ENCODE data around the gene SARNP. TPM values are rescaled to one million over a fixed set of nuclear protein-coding genes. Genes with fewer than 3 reads are reported as not detected.

Gene SARNP
- total and polyA plus RNA-seq, 9 of the 15 experiments (the other 6 are each of a cell fraction or from before 2014, with no cell fraction given) = 70.1 to 400 (median 198) TPM

- FAIRE-seq (peak; percentile 70), DNase-seq (ENCODE audit: extremely low read depth in 1 of 4, low spot score in 3 of 4) (no peak), ATAC-seq (no peak)
- H3K9me1 ChIP-seq (ENCODE audit: control insufficient read depth, insufficient read depth, low read length) = no peaks in the 10 kb centered on the region
- WGBS (ENCODE audit: insufficient coverage, low coverage, missing lambda C conversion rate) = 55% methylated on average over 1 of the region's 3 CpGs
- in situ Hi-C loops (cut with MboI) (no loop called here), intact Hi-C loops (cut with micrococcal nuclease) (no loop called here)
- peak overlapping the region; percentile 49; the same call in 2 of the 3 replicates for H3K27ac ChIP-seq (ENCODE audit: extremely low read depth, low read depth, low read length)
- H3K4me3 ChIP-seq = no peak overlapping the region
- H3K4me2 ChIP-seq (ENCODE audit: insufficient read depth, low read length) = peak overlapping the region; percentile 69
- H3K4me1 ChIP-seq (replicated peaks in 1 of 2; ENCODE audit: control insufficient read depth in 2 of 2, insufficient read depth in 2 of 2, low read length in 2 of 2) = peaks cover 33 to 42% of the 10 kb centered on the region in 2 experiments
- no peaks in the 10 kb centered on the region for H3K27me3 ChIP-seq (ENCODE audit: control insufficient read depth in 2 of 2, insufficient read depth in 2 of 2, low read length in 2 of 2)
- no peaks in the 10 kb centered on the region for H4K20me1 ChIP-seq (replicated peaks; ENCODE audit: control insufficient read depth, insufficient read depth, low read length)
- POLR2A ChIA-PET = interaction anchor here (0.6 to 2.8 kb wide), 7 partner anchors 11 to 274 kb away, joined by 3 to 15 read pairs (median 5); partner anchors contain the start of gene CD63
- CTCF ChIA-PET (ENCODE audit: low intra/inter-chr PET ratio) = no interaction called here
- peaks cover 51% of the 10 kb centered on the region for H3K36me3 ChIP-seq (ENCODE audit: control insufficient read depth, insufficient read depth, low read length)
- H3K9ac ChIP-seq (ENCODE audit: insufficient read depth in 1 of 2, low read depth in 2 of 2, low read length in 2 of 2) = peak overlapping the region; percentile 26 to 78; a peak in 2 of 4 replicates
- BruUV-seq (replicated peaks) = no TSS peak
- H3K9me3 ChIP-seq (replicated peaks; ENCODE audit: control insufficient read depth, insufficient read depth, low read depth, low read length) = no peaks in the 10 kb centered on the region; the same call in 1 of the 2 replicates
- H3K79me2 ChIP-seq (ENCODE audit: control insufficient read depth, insufficient read depth, low read length) = peaks cover 38% of the 10 kb centered on the region
- no peak overlapping the region for H2AFZ ChIP-seq (ENCODE audit: low read depth, low read length)
- TF ChIP-seq RAD21 (CRISPR knock-in tag; conservative IDR thresholded peaks at IDR 0.05 in 1 of 2, IDR thresholded peaks at IDR 0.05 in 1 of 2) (no peak), SMARCE1 (IDR thresholded peaks at IDR 0.05) (0 out of 2 replicates have a peak, but pooled peaks have one; percentile 30), SMARCA4 (IDR thresholded peaks at IDR 0.05) (0 out of 2 replicates have a peak, but pooled peaks have one; percentile 22), RREB1 (CRISPR knock-in tag; IDR thresholded peaks at IDR 0.05) (no peak), HBP1 (CRISPR knock-in tag; IDR thresholded peaks at IDR 0.05) (0 out of 2 replicates have a peak, but pooled peaks have one; percentile 47), EHMT2 (IDR thresholded peaks at IDR 0.05) (no peak), ZNF140 (CRISPR knock-in tag; IDR thresholded peaks at IDR 0.05) (no peak), HDGF (IDR thresholded peaks at IDR 0.05) (peak; percentile 48; the same call in 1 of the 2 replicates), ZBTB33 (CRISPR knock-in tag; IDR thresholded peaks at IDR 0.05) (no peak), HDAC1 (IDR thresholded peaks at IDR 0.05) (0 out of 4 replicates have a peak, but pooled peaks of 1 of the 2 experiments have one; percentile 28)
Measured at GRCh38 chr12:55746174-55746912, 71.2 kb downstream of the SARNP start.

Measured in K562 (cell line).